ENCODE measurements around the gene KRT38. TPM values are rescaled to one million over a fixed set of nuclear protein-coding genes. Genes with fewer than 3 reads are reported as not detected.
"Not testable (repeated sequence)": the region's sequence is repeated elsewhere in the genome, so short reads cannot be mapped to it uniquely, and the experiment has no call there.

KRT38 gene
- polyA plus RNA-seq, 6 donors from 2014 or later: not detected

GRCh38 chr17:41430376-41430775, 10.4 kb downstream of the KRT38 start:
- not testable (repeated sequence) for H3K9me3 Mint-ChIP-seq; ATAC-seq (ENCODE audit: low read depth in 2 of 2); H3K27ac Mint-ChIP-seq; DNase-seq; H3K4me1 Mint-ChIP-seq; H3K36me3 Mint-ChIP-seq; H3K4me3 Mint-ChIP-seq
- H3K27me3 Mint-ChIP-seq: peaks cover 4 to 60% (median 31%) of the 10 kb centered on the region in 3 donors

- Mint-ChIP-seq H3K4me1 (no peaks in the 10 kb centered on the region), H3K9me3 (no peaks in the 10 kb centered on the region), H3K36me3 (no peaks in the 10 kb centered on the region), H3K4me3 (no peak overlapping the region), H3K27ac (peak overlapping the region in 1 of 6 donors; percentile 12), H3K27me3 (peaks cover 9 to 58% (median 31%) of the 10 kb centered on the region in 3 donors)
- no peak for ATAC-seq (ENCODE audit: low read depth in 2 of 2)
- no peak for DNase-seq
These were observed 11.1 kb downstream of the KRT38 start for GRCh38 chr17:41429667-41430066.

- H3K9me3 Mint-ChIP-seq: peaks cover 0 to 2% (median 0%) of the 10 kb centered on the region in 7 donors
- no peak overlapping the region for H3K4me3 Mint-ChIP-seq
- no peak for ATAC-seq (ENCODE audit: low read depth in 2 of 2)
- H3K4me1 Mint-ChIP-seq: no peaks in the 10 kb centered on the region
- no peaks in the 10 kb centered on the region for H3K36me3 Mint-ChIP-seq
- no peak for DNase-seq
- no peak overlapping the region for H3K27ac Mint-ChIP-seq
- H3K27me3 Mint-ChIP-seq: peaks cover 9 to 59% (median 31%) of the 10 kb centered on the region in 3 donors
These were observed 12.0 kb downstream of the KRT38 start for GRCh38 chr17:41428591-41429291.

GRCh38 chr17:41424111-41424635, 16.6 kb downstream of the KRT38 start, which contains the start of gene KRT37:
Gene KRT37, minus strand, starts transcription at chr17:41424585. Its CDS starts 62 bp downstream, at chr17:41424523.
- H3K27ac Mint-ChIP-seq: no peak within 1 kb of the TSS
- ATAC-seq (ENCODE audit: low read depth in 2 of 2) (no peak), DNase-seq (no peak)
- no peaks in the 10 kb centered on the region for H3K36me3 Mint-ChIP-seq
- H3K27me3 Mint-ChIP-seq: peaks cover 20 to 35% (median 33%) of the 10 kb centered on the region in 3 donors
- H3K4me3 Mint-ChIP-seq: no peak within 1 kb of the TSS
- H3K4me1 Mint-ChIP-seq: no peaks in the 10 kb centered on the region
- H3K9me3 Mint-ChIP-seq: peaks cover 0 to 2% (median 0%) of the 10 kb centered on the region in 7 donors

- H3K27me3 Mint-ChIP-seq: peaks cover 18 to 26% (median 20%) of the 10 kb centered on the region in 3 donors
- not testable (repeated sequence) for DNase-seq; H3K4me1 Mint-ChIP-seq; H3K27ac Mint-ChIP-seq; H3K9me3 Mint-ChIP-seq; ATAC-seq (ENCODE audit: low read depth in 2 of 2); H3K4me3 Mint-ChIP-seq; H3K36me3 Mint-ChIP-seq
These were observed 18.2 kb downstream of the KRT38 start for GRCh38 chr17:41422586-41422985.

- Mint-ChIP-seq H3K27ac (no peak overlapping the region), H3K4me1 (peaks cover 6 to 9% (median 9%) of the 10 kb centered on the region in 3 donors), H3K27me3 (peaks cover 17 to 26% (median 18%) of the 10 kb centered on the region in 3 donors), H3K9me3 (peaks cover 0 to 2% (median 0%) of the 10 kb centered on the region in 7 donors), H3K4me3 (peak overlapping the region in 1 of 8 donors; percentile 51), H3K36me3 (no peaks in the 10 kb centered on the region)
- ATAC-seq (ENCODE audit: low read depth in 2 of 2) (no peak), DNase-seq (no peak)
These were observed 19.2 kb downstream of the KRT38 start for GRCh38 chr17:41421617-41422016.

- DNase-seq: no peak
- no peak for ATAC-seq (ENCODE audit: low read depth in 2 of 2)
- Mint-ChIP-seq H3K27ac (no peak overlapping the region), H3K27me3 (peaks cover 17 to 26% (median 18%) of the 10 kb centered on the region in 3 donors), H3K9me3 (peaks cover 0 to 2% (median 0%) of the 10 kb centered on the region in 7 donors), H3K36me3 (no peaks in the 10 kb centered on the region), H3K4me1 (peaks cover 6 to 9% (median 9%) of the 10 kb centered on the region in 3 donors), H3K4me3 (no peak overlapping the region)
These were observed 19.7 kb downstream of the KRT38 start for GRCh38 chr17:41421116-41421515.

GRCh38 chr17:41420134-41420533, 20.6 kb downstream of the KRT38 start:
- peaks cover 14 to 26% (median 21%) of the 10 kb centered on the region in 3 donors for H3K27me3 Mint-ChIP-seq
- H3K9me3 Mint-ChIP-seq: peaks cover 0 to 2% (median 0%) of the 10 kb centered on the region in 7 donors
- peaks cover 6 to 9% (median 9%) of the 10 kb centered on the region in 3 donors for H3K4me1 Mint-ChIP-seq
- DNase-seq (no peak), ATAC-seq (ENCODE audit: low read depth in 2 of 2) (no peak)
- no peaks in the 10 kb centered on the region for H3K36me3 Mint-ChIP-seq
- H3K27ac Mint-ChIP-seq: no peak overlapping the region
- H3K4me3 Mint-ChIP-seq: no peak overlapping the region

- Mint-ChIP-seq H3K9me3 (peaks cover 0 to 2% (median 0%) of the 10 kb centered on the region in 7 donors), H3K36me3 (no peaks in the 10 kb centered on the region), H3K27ac (no peak overlapping the region), H3K4me1 (peaks cover 6 to 9% (median 9%) of the 10 kb centered on the region in 3 donors), H3K4me3 (no peak overlapping the region), H3K27me3 (peaks cover 12 to 28% (median 24%) of the 10 kb centered on the region in 3 donors)
- DNase-seq (no peak), ATAC-seq (ENCODE audit: low read depth in 2 of 2) (no peak)
These were observed 21.1 kb downstream of the KRT38 start for GRCh38 chr17:41419716-41420115.

- H3K9me3 Mint-ChIP-seq: no peaks in the 10 kb centered on the region
- peaks cover 6 to 9% (median 9%) of the 10 kb centered on the region in 3 donors for H3K4me1 Mint-ChIP-seq
- peaks cover 17 to 39% (median 26%) of the 10 kb centered on the region in 3 donors for H3K27me3 Mint-ChIP-seq
- H3K36me3 Mint-ChIP-seq: no peaks in the 10 kb centered on the region
- ATAC-seq (ENCODE audit: low read depth in 2 of 2) (no peak), DNase-seq (no peak)
- peak overlapping the region in 1 of 6 donors; percentile 86 for H3K27ac Mint-ChIP-seq
- no peak overlapping the region for H3K4me3 Mint-ChIP-seq
These were observed 22.5 kb downstream of the KRT38 start for GRCh38 chr17:41418116-41418860.

- H3K9me3 Mint-ChIP-seq: no peaks in the 10 kb centered on the region
- H3K4me1 Mint-ChIP-seq: peaks cover 6 to 9% (median 9%) of the 10 kb centered on the region in 3 donors
- peaks cover 17 to 35% (median 20%) of the 10 kb centered on the region in 3 donors for H3K27me3 Mint-ChIP-seq
- peak overlapping the region in 1 of 6 donors; percentile 86 for H3K27ac Mint-ChIP-seq
- peak overlapping the region in 1 of 8 donors; percentile 51 for H3K4me3 Mint-ChIP-seq
- ATAC-seq (ENCODE audit: low read depth in 2 of 2) (peak; percentile 43 to 47), DNase-seq (peak; percentile 3)
- no peaks in the 10 kb centered on the region for H3K36me3 Mint-ChIP-seq
These were observed 23.2 kb downstream of the KRT38 start for GRCh38 chr17:41417576-41418015.

- H3K27me3 Mint-ChIP-seq: peaks cover 17 to 39% (median 25%) of the 10 kb centered on the region in 3 donors
- H3K9me3 Mint-ChIP-seq: no peaks in the 10 kb centered on the region
- H3K36me3 Mint-ChIP-seq: no peaks in the 10 kb centered on the region
- ATAC-seq (ENCODE audit: low read depth in 2 of 2) (no peak), DNase-seq (no peak)
- H3K4me3 Mint-ChIP-seq: no peak overlapping the region
- H3K27ac Mint-ChIP-seq: no peak overlapping the region
- peaks cover 6 to 9% (median 9%) of the 10 kb centered on the region in 3 donors for H3K4me1 Mint-ChIP-seq
These were observed 23.7 kb downstream of the KRT38 start for GRCh38 chr17:41417127-41417526.

- no peaks in the 10 kb centered on the region for H3K9me3 Mint-ChIP-seq
- ATAC-seq (ENCODE audit: low read depth in 2 of 2) (no peak), DNase-seq (no peak)
- no peaks in the 10 kb centered on the region for H3K36me3 Mint-ChIP-seq
- peak overlapping the region in 1 of 6 donors; percentile 34 for H3K27ac Mint-ChIP-seq
- peaks cover 6 to 9% (median 9%) of the 10 kb centered on the region in 3 donors for H3K4me1 Mint-ChIP-seq
- peaks cover 15 to 44% (median 29%) of the 10 kb centered on the region in 3 donors for H3K27me3 Mint-ChIP-seq
- no peak overlapping the region for H3K4me3 Mint-ChIP-seq
These were observed 24.3 kb downstream of the KRT38 start for GRCh38 chr17:41416479-41416878.
